Measurements from ENCODE around the gene SMURF1. TPM values are rescaled to one million over a fixed set of nuclear protein-coding genes. Genes with fewer than 3 reads are reported as not detected.
"Not testable (repeated sequence)": the region's sequence is repeated elsewhere in the genome, so short reads cannot be mapped to it uniquely, and the experiment has no call there.

The SMURF1 gene
- total and polyA plus RNA-seq, 2 of the 8 experiments (the other 6 are each of a cell fraction or from before 2014, with no cell fraction given): 9.6 to 24.5 TPM

DNA sequence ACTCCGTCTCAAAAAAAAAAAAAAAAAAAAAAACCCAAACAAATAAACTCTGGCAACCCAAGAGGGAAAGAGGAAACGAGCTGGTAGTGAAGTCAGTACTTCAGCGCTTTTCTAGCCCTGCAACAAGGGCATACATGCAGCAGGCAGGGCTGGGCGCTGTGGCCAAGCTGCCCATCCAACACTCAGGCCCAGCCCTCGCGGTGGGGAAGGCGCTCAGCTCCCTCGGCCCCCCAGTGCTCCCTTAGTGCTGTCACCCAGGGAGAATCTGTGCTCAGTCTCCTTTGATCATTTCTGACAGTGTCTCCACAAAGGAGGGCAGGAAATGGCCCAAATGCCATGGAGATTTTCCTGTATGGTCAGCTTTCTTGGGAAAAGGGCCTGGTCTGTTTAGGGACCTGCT is 97.2 kb downstream of the SMURF1 start (continued):
- TF ChIP-seq RXRA (IDR thresholded peaks at IDR 0.05; ENCODE audit: insufficient read depth, low read depth, low read length) (no peak), EP300 (IDR thresholded peaks at IDR 0.05; ENCODE audit: borderline replicate concordance in 1 of 2, low read depth in 2 of 2, low read length in 2 of 2) (no peak), CEBPB (IDR thresholded peaks at IDR 0.05; ENCODE audit: low read depth, low read length) (no peak), SIRT6 (IDR thresholded peaks at IDR 0.05; ENCODE audit: low read length) (no peak), BCL11A (IDR thresholded peaks at IDR 0.05; ENCODE audit: low read depth in 2 of 2, low read length in 2 of 2) (no peak)

DNA sequence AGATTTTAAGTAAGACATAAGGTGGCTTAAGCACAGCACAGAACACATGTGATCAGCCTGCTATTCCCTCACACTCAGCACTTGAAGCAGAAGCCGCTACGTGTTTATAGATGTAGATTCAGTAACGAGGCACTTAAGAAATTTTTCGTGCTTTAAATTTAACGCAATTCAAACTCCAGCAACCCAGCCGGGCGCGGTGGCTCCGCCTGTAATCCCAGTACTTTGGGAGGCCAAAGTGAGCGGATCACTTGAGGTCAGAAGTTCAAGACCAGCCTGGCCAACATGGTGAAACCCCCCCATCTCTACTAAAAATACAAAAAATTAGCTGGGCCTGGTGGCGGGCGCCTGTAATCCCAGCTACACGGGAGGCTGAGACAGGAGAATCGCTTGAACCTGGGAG is 97.6 kb downstream of the SMURF1 start:
- not testable (repeated sequence) for H3K27ac ChIP-seq (ENCODE audit: low read depth, low read length); H3K56ac ChIP-seq (replicated peaks; ENCODE audit: insufficient read length, low read depth, low read length); H2AFZ ChIP-seq (ENCODE audit: low read length); H3K9me3 ChIP-seq (ENCODE audit: insufficient read depth in 2 of 2, low read depth in 1 of 2, low read length in 1 of 2); H2BK120ac ChIP-seq (replicated peaks; ENCODE audit: low read depth, low read length); H3K4me3 ChIP-seq (ENCODE audit: extremely low read depth in 1 of 4, insufficient read depth in 2 of 4, low read depth in 3 of 4, low read length in 4 of 4); H3K4me1 ChIP-seq (replicated peaks in 1 of 4; ENCODE audit: control insufficient read depth in 3 of 4, insufficient read depth in 4 of 4, low read length in 3 of 4); H4K91ac ChIP-seq (replicated peaks; ENCODE audit: insufficient read length, low read length); H3K4ac ChIP-seq (replicated peaks; ENCODE audit: insufficient read length, low read depth, low read length); H3K4me2 ChIP-seq (ENCODE audit: insufficient read depth in 1 of 2, low read depth in 2 of 2, low read length in 2 of 2); H3K79me1 ChIP-seq (ENCODE audit: low read depth, low read length); H2BK15ac ChIP-seq (ENCODE audit: low read length); H3K9ac ChIP-seq (replicated peaks in 1 of 4; ENCODE audit: extremely low read depth in 1 of 4, low read depth in 3 of 4, low read length in 3 of 4); FAIRE-seq; DNase-seq (ENCODE audit: low read depth in 1 of 2, low spot score in 2 of 2); H2BK20ac ChIP-seq (ENCODE audit: low read length); H2BK12ac ChIP-seq (ENCODE audit: low read depth, low read length); H3K79me2 ChIP-seq (ENCODE audit: control insufficient read depth in 1 of 2, insufficient read depth in 2 of 2, low read length in 2 of 2); H3K23ac ChIP-seq (ENCODE audit: insufficient read length); H4K8ac ChIP-seq (ENCODE audit: extremely low read depth, insufficient read depth, low read length); H4K20me1 ChIP-seq (replicated peaks in 1 of 2; ENCODE audit: control insufficient read depth in 1 of 2, insufficient read depth in 2 of 2, low read length in 2 of 2); H4K5ac ChIP-seq (ENCODE audit: insufficient read length, low read depth, low read length); H3K18ac ChIP-seq (ENCODE audit: extremely low read depth, low read length); H3K14ac ChIP-seq (ENCODE audit: insufficient read length); H2BK5ac ChIP-seq (ENCODE audit: low read depth, low read length); H2AK5ac ChIP-seq (ENCODE audit: low read depth, low read length); H3K27me3 ChIP-seq (replicated peaks in 1 of 4; ENCODE audit: control insufficient read depth in 3 of 4, extremely low read depth in 1 of 4, insufficient read depth in 3 of 4, low read length in 3 of 4); H3K23me2 ChIP-seq (ENCODE audit: low read depth, low read length)
- peaks cover 15 to 61% (median 32%) of the 10 kb centered on the region in 4 experiments; a peak in 7 of 8 replicates for H3K36me3 ChIP-seq (ENCODE audit: control insufficient read depth in 2 of 4, insufficient read depth in 4 of 4, low read length in 3 of 4)
- POLR2A ChIA-PET (ENCODE audit: partially characterized antibody): interaction anchor here (1.1 kb wide), 1 partner anchor 279 kb away, joined by 3 read pairs; the partner anchor contains the start of gene ARPC1A
- CTCF ChIA-PET (ENCODE audit: partially characterized antibody): interaction anchor here (0.6 to 0.7 kb wide), 2 partner anchors 246 to 618 kb away, joined by 3 read pairs; no protein-coding TSS in a partner anchor
- WGBS, 2 experiments (ENCODE audit: extremely low coverage in 1 of 2, insufficient coverage in 1 of 2, insufficient read length in 1 of 2, insufficient replicate concordance in 2 of 2, low coverage in 1 of 2, low lambda C conversion rate in 2 of 2, missing lambda C conversion rate in 1 of 2): 91% methylated on average over 14 of the region's 14 CpGs; no CpG with 5 or more reads in 1 of the 2 experiments

All from H1 (cell line).